Measurements from ENCODE around the gene RAMACL.

DNA sequence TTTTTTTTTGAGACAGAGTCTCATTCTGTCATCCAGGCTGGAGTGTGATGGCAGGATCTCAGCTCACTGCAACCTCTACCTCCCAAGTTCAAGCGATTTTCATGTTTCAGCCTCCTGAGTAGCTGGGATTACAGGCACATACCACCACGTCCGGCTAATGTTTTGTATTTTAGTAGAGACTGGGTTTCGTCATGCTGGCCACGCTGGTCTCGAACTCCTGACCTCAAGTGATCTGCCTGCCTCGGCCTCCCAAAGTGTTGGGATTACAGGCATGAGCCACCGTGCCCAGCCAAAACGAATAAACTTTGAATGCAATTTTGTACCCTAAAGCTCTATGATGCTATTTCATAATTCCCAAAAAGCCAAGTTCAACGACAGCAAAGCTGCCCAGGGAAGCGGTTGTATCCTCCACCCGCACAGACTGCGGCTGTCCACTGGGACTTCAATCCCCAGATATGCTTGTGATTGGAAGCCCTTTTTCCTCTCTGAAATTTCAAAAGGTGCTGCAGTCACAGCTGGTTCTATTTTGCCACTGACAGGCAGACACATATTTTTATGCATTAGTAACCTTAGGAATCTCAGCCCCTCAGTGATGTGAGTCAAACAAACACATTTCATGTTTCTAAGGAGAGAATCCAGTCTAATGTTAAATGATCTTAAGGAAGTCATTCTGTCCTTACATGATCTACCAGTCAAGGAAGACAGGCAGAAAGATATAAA lies 8.7 kb upstream of the RAMACL start:
- TF ChIP-seq POLR2A (IDR thresholded peaks at IDR 0.05) (no peak), CTCF (IDR thresholded peaks at IDR 0.05) (no peak)

Data from uterus (tissue), 2 donors.